ENCODE measurements around the gene KIF26B. TPM values are rescaled to one million over a fixed set of nuclear protein-coding genes. Genes with fewer than 3 reads are reported as not detected.

The KIF26B gene
- total RNA-seq, 1 donor from 2014 or later = 69.7 TPM

GRCh38 chr1:245264226-245264625 is 109.4 kb downstream of the KIF26B start:
- Mint-ChIP-seq H3K27ac (no peak overlapping the region), H3K4me1 (peaks cover 7% of the 10 kb centered on the region), H3K4me3 (no peak overlapping the region), H3K27me3 (ENCODE audit: low read depth) (no peaks in the 10 kb centered on the region), H3K36me3 (no peaks in the 10 kb centered on the region), H3K9me3 (no peaks in the 10 kb centered on the region)
- TF ChIP-seq CTCF (IDR thresholded peaks at IDR 0.05; ENCODE audit: unreplicated experiment) = no peak
- DNase-seq (ENCODE audit: low spot score in 2 of 2, unreplicated experiment in 2 of 2) = no peak

DNA sequence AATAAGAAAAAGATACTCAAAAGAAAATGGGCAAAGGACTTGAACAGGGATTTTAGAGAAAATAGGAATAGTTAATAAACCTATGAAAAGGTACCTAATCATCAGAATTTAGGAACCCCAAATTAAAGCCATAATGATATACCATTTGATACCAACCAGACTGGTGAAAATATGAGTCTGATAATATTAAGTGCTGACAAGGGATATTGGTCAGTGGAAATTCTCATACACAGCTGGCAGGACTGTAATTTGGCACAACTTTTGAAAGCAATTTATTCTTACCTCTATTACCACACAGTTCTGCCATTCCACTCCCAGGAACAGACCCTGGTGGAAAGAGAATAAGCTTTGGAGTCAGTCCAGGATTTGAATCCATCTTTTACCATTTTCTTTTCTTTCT is 111.3 kb downstream of the KIF26B start:
- no peak overlapping the region for H3K27ac Mint-ChIP-seq
- no peak for TF ChIP-seq CTCF (IDR thresholded peaks at IDR 0.05; ENCODE audit: unreplicated experiment)
- H3K4me3 Mint-ChIP-seq = no peak overlapping the region
- H3K4me1 Mint-ChIP-seq = no peaks in the 10 kb centered on the region
- no peak for DNase-seq (ENCODE audit: low spot score in 2 of 2, unreplicated experiment in 2 of 2)
- H3K36me3 Mint-ChIP-seq = peaks cover 9% of the 10 kb centered on the region
- H3K27me3 Mint-ChIP-seq (ENCODE audit: low read depth) = no peaks in the 10 kb centered on the region
- H3K9me3 Mint-ChIP-seq = peaks cover 11% of the 10 kb centered on the region

DNA sequence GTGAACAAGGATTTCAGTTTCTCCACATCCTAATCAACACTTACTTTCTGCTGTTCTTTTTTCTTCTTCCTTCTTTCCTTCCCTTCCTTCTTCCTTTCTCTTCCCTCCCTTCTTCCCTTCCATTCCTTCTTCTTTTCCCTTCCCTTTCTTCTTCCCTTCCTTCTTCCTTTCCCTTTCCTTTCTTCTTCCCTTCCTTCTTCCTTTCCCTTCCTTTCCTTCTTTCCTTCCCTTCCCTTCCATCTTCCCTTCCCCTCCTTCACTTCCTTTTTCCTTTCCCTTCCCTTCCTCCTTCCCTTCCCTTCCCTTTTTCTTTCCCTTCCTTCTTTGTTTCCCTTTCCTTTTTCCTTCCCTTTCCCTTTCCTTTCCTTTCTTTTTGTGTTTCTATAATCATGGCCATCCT is 115.3 kb downstream of the KIF26B start:
- no peak overlapping the region for H3K27ac Mint-ChIP-seq
- no peak overlapping the region for H3K4me3 Mint-ChIP-seq
- H3K9me3 Mint-ChIP-seq = peaks cover 11% of the 10 kb centered on the region
- no peak for TF ChIP-seq CTCF (IDR thresholded peaks at IDR 0.05; ENCODE audit: unreplicated experiment)
- DNase-seq (ENCODE audit: low spot score in 2 of 2, unreplicated experiment in 2 of 2) = no peak
- H3K4me1 Mint-ChIP-seq = no peaks in the 10 kb centered on the region
- H3K36me3 Mint-ChIP-seq = peaks cover 9% of the 10 kb centered on the region
- no peaks in the 10 kb centered on the region for H3K27me3 Mint-ChIP-seq (ENCODE audit: low read depth)

- Mint-ChIP-seq H3K27ac (no peak overlapping the region), H3K4me3 (no peak overlapping the region), H3K9me3 (peaks cover 11% of the 10 kb centered on the region), H3K27me3 (ENCODE audit: low read depth) (no peaks in the 10 kb centered on the region), H3K4me1 (no peaks in the 10 kb centered on the region), H3K36me3 (peaks cover 9% of the 10 kb centered on the region)
- DNase-seq (ENCODE audit: low spot score in 2 of 2, unreplicated experiment in 2 of 2) = no peak
- TF ChIP-seq CTCF (IDR thresholded peaks at IDR 0.05; ENCODE audit: unreplicated experiment) = no peak
These were observed 116.2 kb downstream of the KIF26B start for GRCh38 chr1:245270972-245271371.

DNA sequence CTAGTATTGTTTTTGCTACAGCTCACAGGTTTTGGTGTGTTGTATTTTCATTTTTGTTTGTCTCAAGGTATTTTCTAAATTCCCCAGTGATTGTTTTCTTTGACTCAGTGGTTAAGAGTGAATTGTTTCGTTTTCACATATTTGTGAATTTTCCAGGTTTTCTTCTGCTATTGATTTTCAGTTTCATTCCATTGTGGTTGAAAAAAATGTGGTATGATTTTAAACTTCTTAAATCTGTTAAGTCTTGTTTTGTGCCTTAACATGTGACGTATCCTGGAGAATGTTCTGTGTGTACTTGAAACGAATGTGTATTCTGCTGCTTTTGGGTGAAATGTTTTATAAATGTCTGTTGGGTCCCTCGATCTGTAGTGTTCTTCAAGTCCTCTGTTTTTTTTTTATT is 117.9 kb downstream of the KIF26B start:
- H3K4me3 Mint-ChIP-seq = no peak overlapping the region

More for the DNA sequence above, 117.9 kb downstream of the KIF26B start:
- Mint-ChIP-seq H3K36me3 (peaks cover 9% of the 10 kb centered on the region), H3K9me3 (peaks cover 11% of the 10 kb centered on the region), H3K27ac (no peak overlapping the region), H3K4me1 (peaks cover 4% of the 10 kb centered on the region), H3K27me3 (ENCODE audit: low read depth) (no peaks in the 10 kb centered on the region)
- TF ChIP-seq CTCF (IDR thresholded peaks at IDR 0.05; ENCODE audit: unreplicated experiment) = no peak
- no peak for DNase-seq (ENCODE audit: low spot score in 2 of 2, unreplicated experiment in 2 of 2)

Measured in mesothelial cell of epicardium (in vitro differentiated cells).